ENCODE results near the gene ISM1.

DNA sequence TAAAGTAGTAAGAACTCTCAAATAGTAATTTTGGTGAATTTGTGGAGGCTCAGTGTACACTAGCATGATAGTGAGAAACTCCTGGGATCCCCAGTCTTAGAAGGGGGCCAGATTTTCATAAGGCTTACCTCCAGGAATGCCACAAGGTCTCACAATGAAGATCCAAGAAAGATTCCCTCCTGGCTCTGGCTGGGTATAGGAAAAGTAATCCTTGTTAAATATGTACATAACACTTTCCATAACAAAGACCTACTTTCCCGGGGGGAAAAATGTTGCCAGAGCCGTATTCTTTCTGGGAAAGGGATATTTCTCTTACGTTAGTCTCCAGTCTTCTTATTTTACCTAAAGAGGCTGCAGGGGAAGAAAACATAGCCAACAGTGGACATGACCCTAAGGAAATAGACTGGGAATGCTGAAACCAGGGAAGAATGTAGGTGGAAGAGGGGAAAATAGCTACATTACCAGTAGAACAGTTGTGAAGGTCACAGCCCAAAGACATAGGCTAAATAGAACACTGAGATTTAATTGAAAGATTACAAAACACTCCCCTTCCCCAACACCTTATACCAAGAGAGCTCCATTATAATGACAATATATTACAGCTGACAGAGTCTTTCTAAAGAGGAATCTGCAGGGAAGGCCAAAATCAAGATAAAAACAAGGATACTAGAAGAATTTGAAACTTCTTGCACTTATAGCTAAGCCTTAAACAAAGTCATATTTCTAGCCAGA lies 34.9 kb upstream of the ISM1 start:
- TF ChIP-seq, protein P1, sequence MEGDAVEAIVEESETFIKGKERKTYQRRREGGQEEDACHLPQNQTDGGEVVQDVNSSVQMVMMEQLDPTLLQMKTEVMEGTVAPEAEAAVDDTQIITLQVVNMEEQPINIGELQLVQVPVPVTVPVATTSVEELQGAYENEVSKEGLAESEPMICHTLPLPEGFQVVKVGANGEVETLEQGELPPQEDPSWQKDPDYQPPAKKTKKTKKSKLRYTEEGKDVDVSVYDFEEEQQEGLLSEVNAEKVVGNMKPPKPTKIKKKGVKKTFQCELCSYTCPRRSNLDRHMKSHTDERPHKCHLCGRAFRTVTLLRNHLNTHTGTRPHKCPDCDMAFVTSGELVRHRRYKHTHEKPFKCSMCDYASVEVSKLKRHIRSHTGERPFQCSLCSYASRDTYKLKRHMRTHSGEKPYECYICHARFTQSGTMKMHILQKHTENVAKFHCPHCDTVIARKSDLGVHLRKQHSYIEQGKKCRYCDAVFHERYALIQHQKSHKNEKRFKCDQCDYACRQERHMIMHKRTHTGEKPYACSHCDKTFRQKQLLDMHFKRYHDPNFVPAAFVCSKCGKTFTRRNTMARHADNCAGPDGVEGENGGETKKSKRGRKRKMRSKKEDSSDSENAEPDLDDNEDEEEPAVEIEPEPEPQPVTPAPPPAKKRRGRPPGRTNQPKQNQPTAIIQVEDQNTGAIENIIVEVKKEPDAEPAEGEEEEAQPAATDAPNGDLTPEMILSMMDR (IDR thresholded peaks at IDR 0.05) = no peak
- TF ChIP-seq POLR2A (IDR thresholded peaks at IDR 0.05) = no peak
- no peak for TF ChIP-seq EP300 (IDR thresholded peaks at IDR 0.05)
- no peak for TF ChIP-seq POLR2AphosphoS5 (IDR thresholded peaks at IDR 0.05)
